GM21360 (cell line): ENCODE measurements around the gene EIF3K.

Experiments used
- ATAC-seq: cut with Tn5 transposase; IDR thresholded peaks from one replicate; pipeline ENCODE4 v1.9.1; 2021; ENCODE audit warnings: mild to moderate bottlenecking, moderate library complexity; ENCODE audit not compliant: unreplicated experiment

The EIF3K gene

DNA sequence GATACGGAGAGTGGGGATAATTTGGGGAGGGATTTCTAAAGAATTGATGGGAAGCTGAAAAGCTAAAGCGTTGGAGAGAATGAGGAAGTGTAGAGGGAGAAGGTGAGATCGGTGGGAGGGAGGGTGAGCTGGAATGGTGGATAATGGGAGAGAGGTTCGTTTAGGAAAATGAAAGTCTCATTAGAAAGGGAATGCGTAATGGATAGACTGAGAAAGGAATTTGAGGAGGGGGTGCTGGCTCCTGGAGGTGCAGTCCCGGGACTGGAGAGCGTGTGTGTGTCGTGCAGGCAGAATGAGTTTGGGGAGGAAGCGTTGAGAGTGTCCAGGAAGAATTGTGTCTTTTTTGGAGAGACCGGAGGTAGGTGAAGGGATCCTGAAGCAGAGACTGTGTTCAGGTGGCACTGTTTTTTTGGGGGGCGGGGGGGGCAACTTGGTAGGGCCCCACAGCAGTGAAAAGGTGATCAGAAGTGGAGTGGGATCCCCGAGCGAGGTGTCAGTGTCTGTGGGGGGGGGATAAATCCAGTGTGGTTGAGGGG is 29.8 kb downstream of the EIF3K start:
- ATAC-seq, result no peak

- ATAC-seq, result no peak
These were observed 30.6 kb downstream of the EIF3K start for GRCh38 chr19:38649305-38650171.

DNA sequence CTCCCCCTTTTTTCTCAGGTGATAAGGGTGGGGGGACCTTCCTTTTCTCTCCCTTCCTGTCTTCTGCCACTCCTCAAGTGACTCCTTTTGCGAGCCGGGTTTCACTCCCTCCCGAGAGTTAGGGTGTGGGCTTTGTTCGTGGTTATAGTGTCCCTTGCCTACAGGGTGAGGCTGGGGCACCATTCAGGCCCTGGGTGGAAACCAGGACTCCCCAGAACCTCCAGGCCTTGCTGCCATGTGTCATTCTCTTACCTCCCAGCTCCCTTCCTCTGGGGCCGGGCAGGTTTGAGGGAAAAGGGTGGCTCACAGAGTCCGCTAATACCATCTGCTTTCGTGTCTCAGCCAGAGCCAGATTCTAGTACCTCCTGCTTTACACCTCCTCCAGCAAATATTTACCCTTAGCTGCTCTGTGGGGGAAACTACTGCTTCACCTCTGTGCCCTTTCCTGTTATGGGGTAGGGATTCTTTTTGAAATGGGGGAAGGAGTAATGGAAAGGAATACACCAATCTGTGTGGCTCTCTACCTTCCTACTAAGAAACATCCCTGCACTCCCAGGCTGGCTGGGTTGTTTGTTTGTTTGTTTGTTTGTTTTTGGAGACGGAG is 31.3 kb downstream of the EIF3K start:
- ATAC-seq, result no peak

DNA sequence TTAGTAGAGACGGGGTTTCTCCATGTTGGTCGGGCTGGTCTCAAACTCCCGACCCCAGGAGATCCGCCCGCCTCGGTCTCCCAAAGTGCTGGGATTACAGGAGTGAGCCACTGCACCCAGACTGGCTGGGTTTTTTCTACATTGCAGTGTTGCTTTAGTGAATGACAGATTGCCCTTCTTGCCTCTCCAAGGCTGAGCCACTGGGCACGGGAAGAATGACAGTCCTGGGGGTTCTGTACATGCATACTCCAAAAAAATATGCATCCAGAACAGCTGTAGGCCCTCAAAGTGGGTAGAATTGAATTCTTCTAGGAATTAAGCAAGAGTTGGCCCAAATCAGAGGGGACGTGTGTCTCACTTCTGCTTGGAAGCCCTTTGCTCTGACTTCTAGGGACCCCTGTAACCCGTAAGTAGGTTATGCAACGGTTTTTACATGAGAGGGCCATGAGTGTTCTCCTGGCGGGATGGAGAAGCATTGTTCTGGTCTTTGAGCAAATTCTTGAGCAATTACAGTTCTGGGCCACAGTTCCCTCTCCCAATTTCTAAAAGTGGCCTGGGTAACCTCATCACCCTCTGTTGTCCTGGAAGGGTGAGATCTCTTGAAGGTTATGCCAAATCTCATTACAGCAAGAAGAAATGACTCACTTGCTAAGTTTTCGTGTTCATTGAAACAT is 32.1 kb downstream of the EIF3K start:
- ATAC-seq, result no peak

DNA sequence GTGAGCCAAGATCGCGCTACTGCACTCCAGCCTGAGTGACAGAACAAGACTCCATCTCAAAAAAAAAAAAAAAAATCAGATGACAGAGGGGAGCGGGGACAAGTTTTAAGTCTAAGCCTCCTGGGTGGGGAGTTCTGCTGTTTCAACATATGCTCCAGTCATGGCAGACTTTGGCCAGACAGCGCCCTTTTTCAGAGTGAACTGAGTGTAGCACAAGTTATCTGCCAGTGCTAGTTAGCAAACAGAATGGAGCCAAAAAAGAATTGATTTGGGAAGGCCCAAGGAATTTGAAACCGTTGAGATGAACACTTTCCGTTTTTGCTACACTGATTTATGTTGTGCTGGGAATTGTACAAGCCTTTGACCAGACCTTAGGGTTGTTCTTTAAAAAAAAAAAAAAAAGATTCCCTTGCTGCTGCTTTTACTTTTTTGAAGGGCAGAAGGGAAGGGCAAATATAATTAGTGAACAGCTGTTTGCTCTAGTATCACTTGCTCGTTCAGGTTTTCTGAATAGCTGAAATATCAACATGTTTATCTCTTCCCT is 34.1 kb downstream of the EIF3K start:
- no peak for ATAC-seq

GRCh38 chr19:38654628-38655055 is 35.7 kb downstream of the EIF3K start:
- ATAC-seq, result no peak

GRCh38 chr19:38655148-38655824 is 36.3 kb downstream of the EIF3K start:
- no peak for ATAC-seq

DNA sequence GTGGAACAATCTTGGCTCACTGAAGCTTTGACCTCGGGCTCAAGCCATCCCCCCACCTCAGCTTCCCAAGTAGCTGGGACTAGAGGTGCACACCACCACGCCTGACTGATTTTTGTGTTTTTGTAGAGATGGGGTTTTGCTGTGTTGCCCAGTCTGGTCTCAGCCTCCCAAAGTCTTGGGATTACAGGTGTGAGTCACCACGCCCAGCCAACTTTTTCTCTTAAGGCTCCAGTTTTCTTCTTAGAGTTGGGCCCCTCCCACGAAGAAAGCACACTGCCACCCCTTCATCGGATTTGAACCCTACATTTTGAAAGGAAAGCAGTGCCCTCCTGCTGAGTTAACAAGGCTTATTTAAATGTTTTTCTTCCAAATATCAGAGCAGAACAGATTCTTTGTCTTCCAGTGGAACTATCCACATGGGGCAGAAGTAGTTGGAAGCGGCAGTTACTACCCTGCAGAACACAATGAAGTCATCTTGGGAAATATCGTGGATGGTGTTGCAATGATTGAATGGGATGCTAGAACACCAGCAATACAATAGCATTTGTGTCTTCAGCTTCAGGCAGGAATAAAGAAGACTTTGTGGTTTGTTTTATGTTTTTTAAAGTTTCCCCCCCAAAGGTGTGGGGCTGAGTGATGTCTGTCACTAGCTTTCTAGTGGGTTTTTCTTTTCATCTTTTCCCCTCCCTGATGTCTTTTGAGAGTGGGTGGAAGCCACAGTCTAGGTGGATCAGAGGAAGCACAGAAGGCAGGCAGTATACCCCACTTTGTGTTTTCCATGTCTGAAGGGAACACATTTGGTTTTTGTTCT is 37.4 kb downstream of the EIF3K start:
- no peak for ATAC-seq

DNA sequence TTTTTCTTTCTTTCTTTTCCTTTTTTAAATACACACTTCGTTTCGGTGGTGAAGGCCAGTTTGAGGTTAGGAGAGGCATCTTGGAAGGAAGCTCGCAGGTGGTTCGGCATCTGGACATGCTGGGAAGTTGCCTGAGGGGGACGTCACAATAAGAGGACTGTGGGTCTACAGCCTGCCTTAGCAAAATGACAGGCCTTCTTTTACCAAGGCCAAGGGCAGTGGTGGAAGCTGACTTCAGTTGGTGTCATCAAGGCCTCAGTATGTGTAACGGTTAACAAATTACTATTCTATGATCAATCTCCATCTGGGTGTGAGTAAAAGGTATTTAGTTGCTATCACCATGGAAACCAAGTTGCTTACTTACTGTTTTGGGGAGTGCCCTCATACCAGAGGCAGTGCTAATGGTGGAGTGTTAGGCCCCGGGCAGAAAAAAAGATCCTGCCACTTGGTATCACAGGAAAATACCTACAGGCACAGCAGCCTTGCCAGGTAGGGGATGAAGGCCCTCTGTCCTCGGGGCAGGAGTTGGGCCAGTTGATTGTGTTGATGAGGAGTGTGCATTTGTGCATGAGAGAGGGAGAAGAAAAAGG is 38.7 kb downstream of the EIF3K start:
- ATAC-seq, result no peak

GRCh38 chr19:38658462-38659306 is 39.7 kb downstream of the EIF3K start:
- ATAC-seq, result no peak

GRCh38 chr19:38660724-38661123 is 41.7 kb downstream of the EIF3K start:
- no peak for ATAC-seq

GRCh38 chr19:38661136-38661535 is 42.1 kb downstream of the EIF3K start:
- no peak for ATAC-seq

- ATAC-seq, result no peak
These were observed 43.0 kb downstream of the EIF3K start for GRCh38 chr19:38661996-38662395.

GRCh38 chr19:38662537-38663155 is 43.7 kb downstream of the EIF3K start:
- ATAC-seq, result no peak

DNA sequence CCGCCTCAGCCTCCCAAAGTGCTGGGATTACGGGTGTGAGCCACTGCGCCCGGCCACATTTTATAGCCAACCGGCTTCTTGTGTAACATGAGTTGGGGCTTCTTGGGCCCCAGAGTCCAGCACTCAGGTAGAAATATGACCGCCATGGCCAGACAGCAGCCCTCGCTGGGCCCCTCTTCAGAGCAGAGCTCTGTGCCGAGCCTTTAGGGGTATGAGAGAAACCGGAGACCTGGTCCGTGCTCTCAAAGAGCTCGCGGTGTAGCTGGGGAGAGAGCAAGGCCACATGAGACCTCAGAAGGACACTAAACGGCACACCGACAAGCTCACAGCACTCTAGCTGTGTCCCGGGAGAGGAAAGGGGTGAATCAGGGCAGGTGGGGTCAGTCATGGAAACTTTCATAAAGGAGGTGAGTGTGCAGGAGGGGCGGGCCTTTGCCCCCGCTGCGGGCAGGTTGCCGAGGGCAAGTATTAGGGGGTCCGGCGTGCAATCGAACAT is 44.2 kb downstream of the EIF3K start:
- no peak for ATAC-seq

- ATAC-seq, result no peak
These were observed 45.0 kb downstream of the EIF3K start for GRCh38 chr19:38663957-38664502.

GRCh38 chr19:38664503-38665211 is 45.7 kb downstream of the EIF3K start:
- no peak for ATAC-seq
